Renal cortical epithelial cell (primary cell): ENCODE data around the gene FKBP5. TPM values are rescaled to one million over a fixed set of nuclear protein-coding genes. Genes with fewer than 3 reads are reported as not detected.
"Not testable (repeated sequence)": the region's sequence is repeated elsewhere in the genome, so short reads cannot be mapped to it uniquely, and the experiment has no call there.

ENCODE experiments used
- DNase-seq: peaks from one replicate; pipeline ENCODE4 v3.0.0-alpha.2; 2011; ENCODE audit warnings: low read depth
- total RNA-seq: library from RNA; depleted of rRNA; stranded (reverse); fragments of >200 nt; gene quantifications from 2 replicates; pipeline ENCODE4 v1.2.3, GENCODE V29; 2014

The FKBP5 gene
- total RNA-seq, 1 donor from 2014 or later, result 146 TPM

DNA sequence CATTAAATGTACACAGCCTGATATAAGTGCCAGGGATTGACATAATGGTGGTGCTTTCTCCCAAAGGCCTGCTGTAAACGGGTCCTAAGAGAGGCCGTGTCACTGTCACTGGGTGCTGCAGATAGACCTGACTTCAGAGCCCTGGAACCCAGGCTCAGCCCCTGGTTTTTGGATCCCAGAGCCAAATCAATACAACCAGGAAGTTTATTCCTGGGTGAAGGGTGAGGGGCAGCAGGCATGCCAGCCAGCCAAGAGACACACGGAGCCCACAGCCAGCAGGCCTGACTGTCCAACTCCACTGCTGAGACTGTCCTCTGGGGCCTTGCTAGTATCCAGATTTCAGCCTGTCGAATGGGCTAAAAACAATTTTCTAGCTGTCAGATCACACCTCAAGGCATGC is 35.3 kb upstream of the FKBP5 start:
- no peak for DNase-seq

DNA sequence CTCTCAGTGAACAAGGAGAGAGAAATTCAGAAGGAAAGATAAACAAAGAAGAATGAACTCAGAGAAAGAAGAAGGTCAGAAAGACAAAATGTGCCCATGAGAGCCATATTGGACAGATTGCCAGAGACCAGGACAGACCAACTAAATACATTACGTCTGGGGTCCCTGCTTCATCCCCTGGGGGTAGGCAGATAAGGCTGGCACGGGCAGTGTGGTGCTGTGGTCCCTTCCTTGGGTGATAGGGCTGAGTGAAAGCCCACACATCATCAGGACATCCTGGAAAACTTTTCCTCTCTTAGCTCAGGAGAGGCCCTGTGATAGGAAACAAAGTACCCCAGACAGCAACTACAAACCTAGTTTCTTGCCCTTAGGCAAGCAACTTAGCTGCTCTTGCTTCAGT is 34.9 kb upstream of the FKBP5 start:
- DNase-seq, result no peak

- DNase-seq, result peak; percentile 62
Measured at GRCh38 chr6:35722121-35722761, 33.5 kb upstream of the FKBP5 start.

DNA sequence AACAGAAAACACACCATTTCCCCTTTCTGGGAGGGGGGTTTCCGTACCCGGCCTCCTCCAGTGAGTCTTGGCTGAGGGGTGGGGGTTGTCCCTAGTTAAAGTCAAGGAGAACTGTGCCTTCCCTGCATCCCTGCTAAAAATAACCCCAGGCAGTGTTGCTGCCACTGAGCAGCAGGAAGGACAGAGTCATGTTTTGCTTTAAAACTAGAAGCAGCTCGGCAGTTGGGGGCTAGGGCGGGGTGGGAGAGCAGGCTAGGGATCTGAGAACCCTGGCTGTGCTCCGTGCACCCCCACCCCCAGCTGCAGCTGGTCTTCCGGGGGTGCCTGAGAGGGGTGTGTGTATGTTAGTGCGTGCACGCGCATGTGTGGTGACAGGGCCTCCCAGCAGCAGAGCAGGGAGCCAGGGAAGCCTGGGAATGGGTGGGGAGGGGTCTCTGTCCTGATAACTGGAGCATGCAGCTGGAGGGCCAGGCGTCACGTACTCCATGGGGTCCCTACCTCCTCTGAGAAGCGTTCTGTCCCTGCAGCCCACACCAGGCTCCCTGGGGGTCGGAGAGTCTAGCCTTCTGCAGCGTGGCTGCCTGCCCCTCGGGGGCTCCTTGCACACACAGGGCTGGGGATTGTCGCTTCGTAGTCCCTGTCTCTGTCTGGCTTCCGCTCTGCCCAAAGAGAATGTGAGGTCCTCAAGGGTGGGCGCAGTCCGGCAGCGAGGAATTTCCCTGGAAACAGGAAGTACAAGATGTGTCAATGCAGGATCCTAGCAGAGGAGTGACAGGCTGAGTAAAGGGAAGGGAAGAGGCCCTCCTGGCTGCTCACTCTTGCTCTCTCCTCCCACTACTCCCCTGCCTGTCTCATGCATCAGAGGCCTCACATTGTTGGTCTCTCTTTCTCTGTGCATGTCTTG is 31.4 kb upstream of the FKBP5 start:
- no peak for DNase-seq

- no peak for DNase-seq
Measured at GRCh38 chr6:35719404-35719829, 30.7 kb upstream of the FKBP5 start.

DNA sequence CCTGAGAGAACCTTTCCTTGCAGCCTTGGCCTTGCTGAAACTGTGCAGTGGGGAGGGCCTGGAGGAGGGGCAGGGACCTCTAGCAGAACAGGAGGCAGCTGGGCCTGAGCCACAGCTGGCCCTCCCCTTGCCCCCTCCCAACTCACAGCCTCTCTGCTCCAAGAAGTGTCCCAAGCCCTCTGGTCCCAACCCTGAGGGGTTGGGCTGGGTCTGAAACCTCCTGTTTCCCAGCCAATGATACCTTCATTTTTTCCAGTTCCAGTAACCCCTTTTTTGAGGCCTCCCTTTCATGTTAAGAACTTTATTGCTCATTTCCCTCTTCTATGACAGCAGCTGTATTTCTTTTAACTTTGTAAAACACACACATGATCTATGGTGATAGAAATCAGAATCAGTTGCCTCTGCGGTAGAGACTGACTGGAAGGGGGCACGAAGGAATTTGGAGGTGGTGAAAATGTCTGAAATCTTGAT is 30.2 kb upstream of the FKBP5 start:
- no peak for DNase-seq

DNA sequence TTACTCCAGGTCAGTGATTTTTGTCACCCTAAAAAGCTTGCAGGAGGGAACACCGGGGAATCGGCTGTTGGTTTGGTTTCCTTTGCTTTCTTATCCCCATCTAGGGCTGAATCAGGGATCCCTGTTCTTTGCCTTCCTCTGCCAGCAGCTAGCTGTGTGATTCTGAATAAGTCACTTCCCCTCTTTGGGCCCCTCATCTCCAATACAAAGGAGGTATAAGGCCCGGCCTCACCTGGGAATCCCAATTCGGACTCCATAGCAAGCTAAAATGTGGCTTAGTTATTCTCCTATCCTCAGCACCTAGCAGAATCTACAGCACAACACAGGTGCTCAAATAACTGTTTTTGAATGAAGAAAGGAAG is 29.6 kb upstream of the FKBP5 start:
- DNase-seq, result no peak

DNA sequence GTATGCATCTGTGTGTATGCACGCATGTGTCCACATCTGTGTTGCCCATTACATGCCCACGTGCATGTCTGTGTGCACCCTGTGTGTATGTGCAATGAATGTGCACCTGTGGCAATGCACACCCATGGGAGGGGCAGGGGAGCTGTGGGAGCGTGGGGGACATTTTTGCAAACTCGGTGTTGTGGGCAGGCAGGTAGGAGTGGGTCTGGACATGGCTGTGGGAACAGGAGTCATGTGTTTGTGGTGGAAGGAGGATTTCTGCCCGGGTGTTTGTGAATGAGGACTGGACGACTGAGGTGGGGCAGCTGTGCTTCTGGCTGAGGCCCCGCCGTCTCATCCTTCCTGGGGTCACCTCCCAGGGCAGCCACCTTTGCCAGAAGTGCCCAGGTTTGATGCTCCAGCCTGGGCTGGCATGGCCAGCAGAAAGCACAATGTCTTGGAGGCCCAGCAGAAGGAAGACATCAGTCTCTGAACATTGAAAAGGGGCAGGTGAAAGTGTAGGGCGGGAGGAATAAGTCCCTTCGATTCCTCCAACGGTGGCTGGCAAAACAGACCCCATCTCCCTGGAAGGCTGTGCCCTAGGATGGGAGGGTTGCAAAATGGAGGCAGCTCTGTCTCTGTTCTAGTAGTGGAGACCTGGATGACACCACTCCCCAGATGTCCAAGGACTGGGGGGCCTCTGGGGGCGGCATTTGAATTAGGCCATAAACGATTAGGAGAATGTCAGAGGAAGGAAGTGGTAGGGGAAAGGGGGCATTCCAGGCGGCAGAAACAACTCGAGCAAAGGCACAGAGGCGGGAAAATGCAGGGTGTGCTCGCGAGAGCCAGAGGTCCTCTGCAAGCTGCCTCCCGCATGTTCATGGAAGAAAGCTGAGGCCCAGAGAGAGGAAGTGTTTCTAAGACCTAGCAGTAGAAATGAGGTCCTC is 29.0 kb upstream of the FKBP5 start:
- no peak for DNase-seq

GRCh38 chr6:35716798-35717197 is 28.1 kb upstream of the FKBP5 start:
- peak; percentile 58 for DNase-seq

DNA sequence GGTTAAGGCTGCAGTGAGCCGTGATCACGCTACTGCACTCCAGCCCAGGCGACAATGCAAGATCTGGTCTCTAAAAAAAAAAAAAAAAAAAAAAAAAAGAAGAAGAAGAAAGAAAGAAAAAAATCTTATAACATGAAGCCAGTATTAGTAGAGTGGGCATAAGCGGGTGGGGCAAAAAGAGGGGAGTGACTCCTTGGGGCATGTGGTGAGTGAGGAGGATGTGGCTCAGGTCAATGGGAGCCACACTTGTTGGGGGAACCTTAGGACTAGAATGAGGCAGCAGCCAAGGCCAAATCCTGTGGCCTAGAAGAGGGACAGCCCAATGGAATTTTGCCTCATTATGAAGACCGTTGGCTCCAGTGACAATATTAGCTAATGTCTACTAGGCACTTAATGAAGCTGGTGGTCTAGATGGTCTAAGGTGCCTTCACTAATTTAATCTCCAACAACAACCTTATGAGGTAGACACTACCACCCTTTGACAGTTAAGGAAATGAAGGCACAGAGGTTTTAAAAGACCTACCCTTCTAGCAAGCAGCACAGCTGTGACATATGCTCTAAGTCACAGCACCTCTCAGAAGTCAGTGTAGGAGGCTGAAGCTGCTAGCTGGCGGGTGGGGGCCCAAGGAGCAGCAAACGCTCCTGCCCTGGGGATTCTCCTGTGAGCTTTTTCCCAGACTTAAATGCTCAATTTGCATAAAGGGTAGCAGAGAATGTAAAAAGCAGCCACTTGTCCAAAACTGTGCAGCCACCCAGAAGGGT is 24.5 kb upstream of the FKBP5 start:
- no peak for DNase-seq

- DNase-seq, result peak; percentile 49
Measured at GRCh38 chr6:35711731-35712130, 23.0 kb upstream of the FKBP5 start.

- DNase-seq, result peak; percentile 91
Measured at GRCh38 chr6:35710241-35710847, 21.6 kb upstream of the FKBP5 start.

GRCh38 chr6:35708585-35708984 is 19.9 kb upstream of the FKBP5 start:
- no peak for DNase-seq

GRCh38 chr6:35707714-35708407 is 19.1 kb upstream of the FKBP5 start:
- no peak for DNase-seq

GRCh38 chr6:35706468-35706867 is 17.8 kb upstream of the FKBP5 start:
- no peak for DNase-seq

GRCh38 chr6:35703554-35703953 is 14.8 kb upstream of the FKBP5 start:
- DNase-seq, result no peak

DNA sequence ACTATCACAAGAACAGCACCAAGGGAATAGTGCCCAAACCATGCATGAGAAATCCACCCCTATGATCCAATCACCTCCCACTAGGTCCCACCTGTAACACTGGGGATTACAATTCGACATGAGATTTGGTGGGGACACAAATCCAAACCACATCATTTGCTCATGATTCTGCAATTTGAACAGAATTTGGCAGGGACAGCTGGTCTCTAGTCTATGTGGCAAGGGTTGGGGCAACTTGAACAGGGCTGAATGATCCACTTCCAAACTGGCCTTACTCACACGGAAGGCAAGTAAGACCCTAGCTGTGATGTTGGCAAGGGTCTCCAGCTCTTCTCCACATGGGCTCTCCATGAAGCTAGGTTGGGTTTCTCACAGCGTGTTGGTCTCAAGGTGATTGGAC is 10.1 kb upstream of the FKBP5 start:
- DNase-seq, result no peak

DNA sequence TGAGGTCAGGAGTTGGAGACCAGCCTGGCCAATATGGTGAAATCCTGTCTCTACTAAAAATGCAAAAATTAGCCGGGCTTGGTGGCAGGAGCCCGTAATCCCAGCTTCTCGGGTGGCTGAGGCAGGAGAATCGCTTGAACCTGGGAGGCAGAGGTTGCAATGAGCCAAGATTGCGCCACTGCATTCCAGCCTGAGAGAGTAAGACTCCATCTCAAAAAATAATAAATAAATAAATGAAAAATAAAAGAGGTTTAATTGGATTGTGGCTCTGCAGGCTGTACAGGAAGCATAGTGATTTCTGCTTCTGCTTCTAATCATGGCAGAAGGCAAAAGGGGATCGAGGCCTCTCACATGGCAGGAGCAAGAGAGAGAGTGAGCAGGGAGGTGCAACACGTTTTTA is 9.7 kb upstream of the FKBP5 start:
- DNase-seq, result not testable (repeated sequence)

DNA sequence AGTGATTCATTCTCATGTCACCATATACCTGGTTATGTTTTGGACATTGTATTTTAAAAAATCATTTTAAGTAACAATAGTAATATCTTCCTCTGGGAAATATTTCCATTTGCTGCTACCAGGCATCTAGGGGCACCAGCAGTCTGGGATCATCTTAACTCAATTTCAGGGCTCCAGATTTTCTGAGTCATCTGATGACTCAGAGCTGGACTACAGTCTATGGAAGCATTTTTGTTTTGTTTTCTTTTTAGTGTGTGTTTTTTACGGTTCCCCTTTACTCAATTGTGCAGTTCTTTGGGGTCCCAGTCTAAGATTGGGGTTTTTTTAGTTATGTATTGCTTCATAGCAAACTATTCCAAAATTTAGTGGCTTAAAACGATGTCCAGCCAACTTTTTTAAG is 5.7 kb upstream of the FKBP5 start:
- DNase-seq, result peak; percentile 59
